HepG2 (cell line): ENCODE data around the gene C1RL. TPM values are rescaled to one million over a fixed set of nuclear protein-coding genes. Genes with fewer than 3 reads are reported as not detected.
A peak's percentile ranks its signal among the peaks of the same experiment; 100 is the strongest.

Experiments used
- ATM ChIP-seq: fragments of 450-650 bp; IDR thresholded peaks from 2 replicates; pipeline ENCODE4 v1.7.1; 2017; ENCODE audit warnings: mild to moderate bottlenecking, borderline replicate concordance
- BORCS8-MEF2B ChIP-seq: sonication (generic); formaldehyde crosslinking; IDR thresholded peaks from 2 replicates; pipeline ENCODE4 v1.8.0; 2022; ENCODE audit warnings: mild to moderate bottlenecking, missing genetic modification reagents
- DRAP1 ChIP-seq: IDR thresholded peaks from 2 replicates; pipeline ENCODE4 v1.6.1; 2016; ENCODE audit warnings: missing genetic modification reagents, missing compliant biosample characterization
- HNF4A ChIP-seq: sonication (generic); formaldehyde crosslinking; IDR thresholded peaks from 2 replicates; pipeline ENCODE4 v1.4.0; 2020; ENCODE audit warnings: missing genetic modification reagents
- HOXA3 ChIP-seq: sonication (generic); formaldehyde crosslinking; IDR thresholded peaks from 2 replicates; pipeline ENCODE4 v1.5.0; 2020; ENCODE audit warnings: missing genetic modification reagents
- PAXIP1 ChIP-seq: sonication (generic); formaldehyde crosslinking; conservative IDR thresholded peaks from 2 replicates; pipeline ENCODE4 v1.4.0; 2020; ENCODE audit warnings: mild to moderate bottlenecking, missing genetic modification reagents, moderate library complexity
- RAD21 ChIP-seq: fragments of 450-650 bp; formaldehyde crosslinking; IDR thresholded peaks from 2 replicates; pipeline ENCODE4 v1.5.0; 2020; ENCODE audit warnings: mild to moderate bottlenecking
- YEATS4 ChIP-seq: sonication (generic); formaldehyde crosslinking; IDR thresholded peaks from 2 replicates; pipeline ENCODE4 v1.4.0; 2020; ENCODE audit warnings: missing genetic modification reagents, borderline replicate concordance
- ZFY ChIP-seq: sonication (generic); formaldehyde crosslinking; IDR thresholded peaks from 2 replicates; pipeline ENCODE4 v1.4.0; 2020; ENCODE audit warnings: missing genetic modification reagents
- ZHX2 ChIP-seq, 2 experiments: sonication (generic) in 1 of 2; formaldehyde crosslinking in 1 of 2; IDR thresholded peaks; 2 replicates each; pipeline versions ENCODE4 v1.6.1 to v1.9.0; 2014 to 2022; ENCODE audit warnings: antibody characterized with exemption in 1 of 2, borderline replicate concordance in 1 of 2, inconsistent platforms in 1 of 2, low read depth in 1 of 2, missing genetic modification reagents in 1 of 2
- ZMYM4 ChIP-seq: sonication (generic); formaldehyde crosslinking; IDR thresholded peaks from 2 replicates; pipeline ENCODE4 v1.8.1; 2023; ENCODE audit warnings: mild to moderate bottlenecking, missing genetic modification reagents
- ZNF441 ChIP-seq: sonication (generic); formaldehyde crosslinking; IDR thresholded peaks from 2 replicates; pipeline ENCODE4 v1.7.0; 2021; ENCODE audit warnings: missing genetic modification reagents, borderline replicate concordance
- ZXDC ChIP-seq: sonication (generic); formaldehyde crosslinking; IDR thresholded peaks from 2 replicates; pipeline ENCODE4 v1.5.0; 2020; ENCODE audit warnings: mild to moderate bottlenecking, missing genetic modification reagents
- polyA plus RNA-seq, 8 experiments: library from polyadenylated mRNA; depleted of rRNA in 3 of 8; stranded (reverse) in 7 of 8; unstranded in 1 of 8; fragments of >200 nt; fragmentation: Illumina TruSeq in 4 of 8; extraction: Trizol in 4 of 8; gene quantifications; 2 replicates each; pipeline versions ENCODE4 v1.2.1 to v1.2.3, GENCODE V29; 2011 to 2016; ENCODE audit warnings: low read depth in 4 of 8, missing spikeins in 1 of 8, mixed read lengths in 1 of 8; ENCODE audit not compliant: insufficient read depth in 1 of 8
- total RNA-seq, 5 experiments: library from RNA; depleted of rRNA; stranded (reverse); fragments of >200 nt; fragmentation: Illumina TruSeq; extraction: Trizol; gene quantifications; 2 replicates each; pipeline ENCODE4 v1.2.3, GENCODE V29; 2016; ENCODE audit warnings: low read depth in 1 of 5

Gene C1RL
- total and polyA plus RNA-seq, 2 of the 13 experiments (the other 11 are each of a cell fraction or from before 2014, with no cell fraction given) = 28.9 to 53.1 TPM

GRCh38 chr12:7061596-7061995, 47.4 kb downstream of the C1RL start (continued):
- TF ChIP-seq ZHX2 (IDR thresholded peaks at IDR 0.05; ENCODE audit: low read depth) (no peak), ZHX2 (CRISPR knock-in tag; IDR thresholded peaks at IDR 0.05; ENCODE audit: borderline replicate concordance) (no peak), ZNF441 (CRISPR knock-in tag) (no peak), YEATS4 (CRISPR knock-in tag) (no peak), ZMYM4 (CRISPR knock-in tag) (0 out of 2 replicates have a peak, but pooled peaks have one; percentile 14), HNF4A (CRISPR knock-in tag) (peak; percentile 77), BORCS8-MEF2B (CRISPR knock-in tag) (0 out of 2 replicates have a peak, but pooled peaks have one; percentile 14), RAD21 (CRISPR knock-in tag) (no peak), ZXDC (CRISPR knock-in tag) (no peak), ATM (no peak), HOXA3 (0 out of 2 replicates have a peak, but pooled peaks have one; percentile 20), ZFY (CRISPR knock-in tag) (0 out of 2 replicates have a peak, but pooled peaks have one; percentile 27), DRAP1 (CRISPR knock-in tag) (no peak), PAXIP1 (peak; percentile 29; the same call in 1 of the 2 replicates)
